ENCODE measurements around the gene MMAB. TPM values are rescaled to one million over a fixed set of nuclear protein-coding genes. Genes with fewer than 3 reads are reported as not detected.

The MMAB gene
- total RNA-seq, 1 experiment from 2014 or later: 24.3 TPM

- Histone ChIP-seq H3K9me3 (ENCODE audit: control insufficient read depth, low read depth, low read length) (no peaks in the 10 kb centered on the region), H4K91ac (ENCODE audit: insufficient read length, low read depth, low read length) (no peak overlapping the region), H3K14ac (ENCODE audit: insufficient read depth, low read length) (no peak overlapping the region), H2BK5ac (ENCODE audit: insufficient read length, low read length) (no peak overlapping the region), H4K20me1 (ENCODE audit: control insufficient read depth, insufficient read depth, insufficient read length) (no peaks in the 10 kb centered on the region), H3K9ac (ENCODE audit: extremely low read depth, insufficient read length, low read length) (no peak overlapping the region), H2BK15ac (ENCODE audit: low read depth, low read length) (no peak overlapping the region), H3K79me2 (ENCODE audit: insufficient read depth, low read length) (no peaks in the 10 kb centered on the region), H3K27me3 (ENCODE audit: insufficient read depth, low read length) (no peaks in the 10 kb centered on the region), H4K8ac (replicated peaks; ENCODE audit: insufficient read length, low read depth, low read length) (no peak overlapping the region), H2BK20ac (ENCODE audit: low read depth, low read length, poor library complexity, severe bottlenecking) (no peak overlapping the region), H3K4ac (ENCODE audit: low read depth, low read length) (no peak overlapping the region), H4K5ac (ENCODE audit: insufficient read length, low read depth, low read length) (no peak overlapping the region), H3K4me1 (ENCODE audit: insufficient read depth, low read length) (no peaks in the 10 kb centered on the region; the same call in 1 of the 2 replicates), H3K4me2 (ENCODE audit: insufficient read depth, insufficient read length, low read length) (no peak overlapping the region), H2BK120ac (ENCODE audit: low read depth, low read length, poor library complexity, severe bottlenecking) (no peak overlapping the region), H3K23me2 (ENCODE audit: insufficient read length, low read depth, low read length, poor library complexity, severe bottlenecking) (no peaks in the 10 kb centered on the region), H3K27ac (ENCODE audit: insufficient read length, low read depth, low read length) (no peak overlapping the region), H2AK5ac (ENCODE audit: insufficient read length, low read length) (no peak overlapping the region), H3T11ph (ENCODE audit: low read length) (no peak overlapping the region), H2AFZ (ENCODE audit: low read length) (no peak overlapping the region), H3K23ac (ENCODE audit: insufficient read length, low read depth, low read length) (no peak overlapping the region), H2BK12ac (ENCODE audit: insufficient read length, low read depth, low read length) (no peak overlapping the region), H3K79me1 (ENCODE audit: insufficient read depth, low read depth, low read length, poor library complexity, severe bottlenecking) (no peaks in the 10 kb centered on the region), H3K56ac (ENCODE audit: insufficient read length, low read depth, low read length) (no peak overlapping the region), H3K18ac (ENCODE audit: insufficient read length, low read depth, low read length) (no peak overlapping the region)
- H3K36me3 Mint-ChIP-seq (ENCODE audit: insufficient read depth in 1 of 3, low read depth in 3 of 3): no peaks in the 10 kb centered on the region
- peak overlapping the region in 1 of 3 experiments; percentile 17; a peak in 1 of 7 replicates for H3K27ac Mint-ChIP-seq
- H3K4me3 Mint-ChIP-seq: no peak overlapping the region
- no CpG with 5 or more reads among the region's 10 CpGs for WGBS (ENCODE audit: extremely low coverage, insufficient read length, low lambda C conversion rate)
- no peaks in the 10 kb centered on the region for H3K9me3 Mint-ChIP-seq
- H3K27me3 Mint-ChIP-seq (ENCODE audit: low read depth): peaks cover 9% of the 10 kb centered on the region
- DNase-seq: no peak
- H3K4me1 Mint-ChIP-seq: peaks cover 13 to 24% of the 10 kb centered on the region in 2 experiments
- no peak for TF ChIP-seq CTCF (conservative IDR thresholded peaks at IDR 0.05)
Observed at GRCh38 chr12:109617491-109617890, 44.2 kb upstream of the MMAB start.
